GM12873 (cell line): ENCODE measurements around the gene LAPTM5.

Experiments used
- TF ChIP-seq, protein P1 (sequence below): IDR thresholded peaks from 2 replicates; pipeline ENCODE4 v1.5.1; 2012; ENCODE audit warnings: low read depth, mild to moderate bottlenecking, moderate library complexity, low read length, control low read depth; ENCODE audit not compliant: insufficient read depth; ENCODE audit errors: missing control alignments

The LAPTM5 gene

DNA sequence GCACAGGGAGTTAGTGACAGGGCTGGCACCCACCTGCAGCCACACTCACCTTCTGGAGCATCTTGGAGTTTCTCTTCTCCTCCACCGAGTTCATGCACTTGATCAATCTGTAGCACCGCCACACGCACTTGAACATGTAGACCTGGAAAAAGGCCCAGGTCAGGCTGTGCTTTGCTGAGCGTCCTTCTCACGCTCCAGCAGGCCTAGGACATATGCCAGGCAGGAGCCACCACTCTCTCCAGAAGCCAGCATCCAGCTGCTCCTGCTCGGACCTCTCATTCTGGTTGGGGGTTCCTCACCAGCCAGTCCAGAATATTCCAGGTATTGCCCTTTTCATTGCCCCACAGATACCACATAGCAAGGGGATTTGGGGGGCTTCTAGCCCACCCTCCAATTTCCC is 22.4 kb downstream of the LAPTM5 start:
- TF ChIP-seq, protein P1, sequence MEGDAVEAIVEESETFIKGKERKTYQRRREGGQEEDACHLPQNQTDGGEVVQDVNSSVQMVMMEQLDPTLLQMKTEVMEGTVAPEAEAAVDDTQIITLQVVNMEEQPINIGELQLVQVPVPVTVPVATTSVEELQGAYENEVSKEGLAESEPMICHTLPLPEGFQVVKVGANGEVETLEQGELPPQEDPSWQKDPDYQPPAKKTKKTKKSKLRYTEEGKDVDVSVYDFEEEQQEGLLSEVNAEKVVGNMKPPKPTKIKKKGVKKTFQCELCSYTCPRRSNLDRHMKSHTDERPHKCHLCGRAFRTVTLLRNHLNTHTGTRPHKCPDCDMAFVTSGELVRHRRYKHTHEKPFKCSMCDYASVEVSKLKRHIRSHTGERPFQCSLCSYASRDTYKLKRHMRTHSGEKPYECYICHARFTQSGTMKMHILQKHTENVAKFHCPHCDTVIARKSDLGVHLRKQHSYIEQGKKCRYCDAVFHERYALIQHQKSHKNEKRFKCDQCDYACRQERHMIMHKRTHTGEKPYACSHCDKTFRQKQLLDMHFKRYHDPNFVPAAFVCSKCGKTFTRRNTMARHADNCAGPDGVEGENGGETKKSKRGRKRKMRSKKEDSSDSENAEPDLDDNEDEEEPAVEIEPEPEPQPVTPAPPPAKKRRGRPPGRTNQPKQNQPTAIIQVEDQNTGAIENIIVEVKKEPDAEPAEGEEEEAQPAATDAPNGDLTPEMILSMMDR, result no peak

DNA sequence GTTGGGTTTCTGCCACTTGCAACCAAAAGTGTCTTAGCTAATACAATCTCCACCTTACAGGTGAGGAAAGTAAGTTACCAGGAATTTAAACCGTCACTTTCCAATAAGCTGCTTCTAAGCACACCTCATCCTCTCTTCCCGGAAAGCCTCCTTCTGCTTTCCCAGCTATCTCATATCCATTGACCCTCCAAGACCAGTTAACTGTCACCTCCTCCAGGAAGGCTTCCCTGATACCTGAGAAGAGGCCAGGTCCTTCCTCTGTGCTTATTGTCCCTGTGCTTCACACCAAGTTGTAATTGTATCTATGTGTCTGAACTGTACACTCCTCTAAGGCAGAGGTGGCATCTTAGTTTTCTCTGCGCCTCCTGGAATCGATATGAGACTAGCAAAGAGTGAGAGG is 23.0 kb downstream of the LAPTM5 start:
- TF ChIP-seq, protein P1, result no peak

DNA sequence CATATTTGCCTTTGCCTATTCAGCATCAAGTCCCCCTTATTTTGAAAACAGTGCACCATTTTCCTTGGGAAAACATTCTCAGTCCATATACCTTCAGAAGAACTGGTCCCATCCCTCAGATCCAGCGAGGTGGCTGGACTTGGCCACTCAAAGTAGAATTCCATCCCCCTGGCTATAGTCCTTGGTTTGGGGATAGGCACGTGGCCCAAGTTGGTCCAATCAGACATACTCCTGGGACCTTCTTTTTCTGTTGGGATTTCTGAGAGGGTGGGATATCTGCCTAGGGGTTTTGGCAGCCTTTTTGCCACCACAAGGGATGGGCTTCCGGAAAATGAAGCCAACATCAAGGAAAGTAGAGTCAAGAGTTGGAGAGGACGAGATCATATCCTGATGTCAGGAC is 23.5 kb downstream of the LAPTM5 start:
- TF ChIP-seq, protein P1, result no peak

DNA sequence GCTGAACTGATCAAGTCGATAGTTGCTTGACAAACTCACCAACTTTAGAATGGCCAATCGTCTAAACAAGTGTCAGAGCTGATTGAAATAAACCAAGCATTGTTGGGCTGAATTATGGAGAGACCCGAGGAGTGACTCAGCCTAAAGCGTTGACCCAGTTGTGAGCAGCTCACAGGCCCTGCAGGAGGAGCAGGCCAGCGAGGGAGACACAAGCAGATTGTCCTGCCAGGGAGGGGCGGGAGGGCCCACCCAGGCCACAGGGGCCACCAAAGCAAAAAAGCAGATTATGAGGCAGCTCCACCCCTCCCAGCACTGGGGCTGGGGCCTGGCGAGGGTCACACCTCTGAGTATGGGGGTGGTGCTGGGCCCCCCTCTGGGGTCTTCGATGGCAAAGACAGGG is 24.1 kb downstream of the LAPTM5 start:
- TF ChIP-seq, protein P1, result no peak

DNA sequence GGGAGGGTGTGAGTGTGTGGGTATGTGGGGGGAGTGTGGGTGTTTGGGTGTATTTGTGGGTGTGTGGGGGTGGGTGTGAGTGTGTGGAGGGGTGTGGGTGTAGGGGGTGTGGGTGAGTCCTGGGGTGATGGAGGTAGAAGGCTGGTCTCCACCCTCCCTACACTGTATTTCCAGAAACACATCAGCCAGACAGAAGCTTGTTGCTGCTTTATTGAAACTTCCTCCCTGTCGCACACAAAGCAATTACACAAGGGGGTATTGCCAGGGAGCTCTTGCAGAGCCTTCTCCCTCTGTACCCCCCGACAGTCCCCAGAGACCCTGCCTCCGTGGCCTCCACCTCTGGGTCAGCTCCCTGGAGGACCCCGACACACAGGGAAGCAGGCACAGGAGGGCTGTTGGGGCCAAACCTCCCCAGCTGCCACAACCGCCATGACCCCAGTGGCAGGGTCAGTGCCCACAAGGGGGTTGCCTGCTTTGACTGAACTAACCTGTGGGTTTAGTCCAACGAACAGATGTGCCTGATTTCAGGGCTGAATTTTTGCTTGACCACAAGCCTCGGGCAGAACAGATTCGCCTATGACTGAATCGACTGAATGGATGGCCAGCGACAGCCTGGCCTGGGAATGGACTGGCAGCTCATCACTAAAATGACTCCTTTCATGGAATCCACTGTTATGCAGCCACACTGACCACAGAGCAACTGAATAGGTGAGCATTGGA is 25.1 kb downstream of the LAPTM5 start:
- TF ChIP-seq, protein P1, result no peak

DNA sequence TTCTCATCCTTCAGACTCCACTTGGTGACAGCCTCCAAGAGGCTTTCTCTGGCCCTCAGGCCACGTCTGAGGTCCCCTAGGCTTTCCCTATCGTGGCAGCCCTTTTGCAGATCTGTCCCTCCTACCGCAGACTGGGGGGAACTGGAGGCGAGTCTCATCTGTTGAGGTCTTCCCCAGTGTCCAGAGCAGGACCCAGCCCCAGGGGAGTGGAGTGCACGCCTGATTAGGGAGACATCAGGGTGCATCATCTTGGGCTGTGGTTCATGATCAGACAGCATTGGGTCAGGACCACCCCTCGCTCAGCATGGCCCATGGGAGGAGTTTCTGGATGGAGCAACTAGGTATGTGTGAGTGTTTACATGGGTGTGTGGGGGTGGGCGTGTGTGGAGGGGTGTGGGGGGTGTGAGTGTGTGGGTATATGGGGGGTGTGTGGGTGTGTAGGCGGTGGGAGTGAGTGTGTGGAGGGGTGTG is 25.7 kb downstream of the LAPTM5 start:
- TF ChIP-seq, protein P1, result no peak

DNA sequence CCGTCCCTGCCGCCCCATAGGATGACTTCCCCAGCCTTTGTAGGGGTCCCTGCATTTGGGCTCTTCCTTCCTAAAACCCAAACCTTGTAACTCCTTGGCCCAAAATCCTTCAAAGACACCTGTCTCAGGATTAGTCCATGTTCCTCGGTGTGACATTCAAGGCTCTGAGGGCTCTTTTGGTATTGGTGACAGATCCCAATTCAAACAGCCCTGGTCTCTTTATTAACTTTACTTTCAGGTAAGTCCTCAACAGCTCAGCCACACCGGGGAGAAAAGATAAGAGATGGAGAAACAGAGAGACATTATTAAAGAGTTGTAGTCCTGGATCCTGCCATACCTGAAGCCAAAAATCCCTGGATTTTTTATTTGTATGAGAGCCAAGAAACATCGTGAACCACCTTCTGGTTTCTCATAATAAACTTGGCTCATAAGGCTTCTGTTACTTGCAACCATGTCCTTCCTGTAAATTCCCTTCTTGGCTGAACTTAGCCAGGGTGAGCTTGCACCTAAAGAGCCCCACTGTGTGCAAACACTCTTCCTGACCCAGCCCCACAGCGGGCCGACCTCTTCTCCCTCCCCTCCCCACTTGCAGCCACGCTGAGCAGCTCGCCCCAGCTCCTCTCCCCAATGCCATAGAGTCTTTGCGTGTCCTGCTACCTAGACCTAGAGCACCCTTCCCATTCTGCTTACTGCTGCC is 26.3 kb downstream of the LAPTM5 start:
- TF ChIP-seq, protein P1, result no peak
